ENCODE results near the gene MCRIP1. TPM values are rescaled to one million over a fixed set of nuclear protein-coding genes. Genes with fewer than 3 reads are reported as not detected.

MCRIP1 gene
- total and polyA plus RNA-seq, 4 donors: 16.6 to 42.0 (median 26.2) TPM

- H3K9ac ChIP-seq (ENCODE audit: low read depth in 1 of 2, low read length in 2 of 2): no peak overlapping the region
- TF ChIP-seq HNF4A (conservative IDR thresholded peaks at IDR 0.05) (no peak), HNF4G (IDR thresholded peaks at IDR 0.05) (no peak), FOXA1 (IDR thresholded peaks at IDR 0.05) (no peak), JUND (IDR thresholded peaks at IDR 0.05) (no peak), MAX (IDR thresholded peaks at IDR 0.05) (no peak), GABPA (IDR thresholded peaks at IDR 0.05 in 1 of 2, conservative IDR thresholded peaks at IDR 0.05 in 1 of 2) (no peak), FOXA2 (IDR thresholded peaks at IDR 0.05) (no peak), TAF1 (conservative IDR thresholded peaks at IDR 0.05) (no peak), ATF3 (IDR thresholded peaks at IDR 0.05) (no peak), CTCF (IDR thresholded peaks at IDR 0.05; ENCODE audit: low read depth, low read length, missing input control) (no peak), SP1 (IDR thresholded peaks at IDR 0.05) (no peak), RXRA (IDR thresholded peaks at IDR 0.05) (no peak)
- peaks cover 31 to 51% (median 36%) of the 10 kb centered on the region in 4 donors for H3K36me3 ChIP-seq (ENCODE audit: control insufficient read depth in 4 of 4, insufficient read depth in 3 of 4, low read depth in 1 of 4, low read length in 3 of 4)
- no peaks in the 10 kb centered on the region for H3K27me3 ChIP-seq (ENCODE audit: control insufficient read depth in 4 of 4, insufficient read depth in 4 of 4, low read length in 3 of 4)
- H3K27ac ChIP-seq (ENCODE audit: low read depth in 1 of 2, low read length in 2 of 2): no peak overlapping the region
- WGBS: 93% methylated on average over 38 of the region's 38 CpGs
- no peak overlapping the region for H3K4me3 ChIP-seq (ENCODE audit: low read depth in 1 of 3, low read length in 3 of 3)
- no peaks in the 10 kb centered on the region for H3K9me3 ChIP-seq (ENCODE audit: control insufficient read depth in 4 of 4, low read length in 3 of 4)
- peaks cover 0 to 29% (median 19%) of the 10 kb centered on the region in 4 donors for H3K4me1 ChIP-seq (ENCODE audit: control insufficient read depth in 4 of 4, insufficient read depth in 4 of 4, low read length in 3 of 4)
- no peak for DNase-seq (ENCODE audit: low spot score)
These were observed 13.0 kb upstream of the MCRIP1 start for GRCh38 chr17:81845881-81846742.

GRCh38 chr17:81845361-81845760 is 12.3 kb upstream of the MCRIP1 start:
- no peak for DNase-seq (ENCODE audit: low spot score)
- no peak overlapping the region for H3K4me3 ChIP-seq (ENCODE audit: low read depth in 1 of 3, low read length in 3 of 3)
- H3K9ac ChIP-seq (ENCODE audit: low read depth in 1 of 2, low read length in 2 of 2): no peak overlapping the region
- WGBS: 94% methylated on average over 13 of the region's 13 CpGs
- H3K9me3 ChIP-seq (ENCODE audit: control insufficient read depth in 4 of 4, low read length in 3 of 4): no peaks in the 10 kb centered on the region
- peaks cover 30 to 50% (median 35%) of the 10 kb centered on the region in 4 donors for H3K36me3 ChIP-seq (ENCODE audit: control insufficient read depth in 4 of 4, insufficient read depth in 3 of 4, low read depth in 1 of 4, low read length in 3 of 4)
- peaks cover 0 to 29% (median 19%) of the 10 kb centered on the region in 4 donors for H3K4me1 ChIP-seq (ENCODE audit: control insufficient read depth in 4 of 4, insufficient read depth in 4 of 4, low read length in 3 of 4)
- H3K27me3 ChIP-seq (ENCODE audit: control insufficient read depth in 4 of 4, insufficient read depth in 4 of 4, low read length in 3 of 4): no peaks in the 10 kb centered on the region
- TF ChIP-seq ZBTB33 (IDR thresholded peaks at IDR 0.05): no peak
- no peak for TF ChIP-seq CTCF (IDR thresholded peaks at IDR 0.05; ENCODE audit: low read depth, low read length, missing input control)
- no peak for TF ChIP-seq REST (IDR thresholded peaks at IDR 0.05)
- no peak for TF ChIP-seq JUND (IDR thresholded peaks at IDR 0.05)
- no peak for TF ChIP-seq YY1 (IDR thresholded peaks at IDR 0.05)
- TF ChIP-seq HNF4A (conservative IDR thresholded peaks at IDR 0.05): no peak
- no peak for TF ChIP-seq SP1 (IDR thresholded peaks at IDR 0.05)
- no peak for TF ChIP-seq FOXA1 (IDR thresholded peaks at IDR 0.05)
- no peak for TF ChIP-seq RXRA (IDR thresholded peaks at IDR 0.05)
- TF ChIP-seq NR2F2 (IDR thresholded peaks at IDR 0.05): no peak
- no peak overlapping the region for H3K27ac ChIP-seq (ENCODE audit: low read depth in 1 of 2, low read length in 2 of 2)

Measured in liver (tissue), 9 donors.